GM19025 (cell line): ENCODE results near the gene NRG2.

Source experiments
- ATAC-seq: cut with Tn5 transposase; IDR thresholded peaks from one replicate; pipeline ENCODE4 v1.9.1; 2021; ENCODE audit warnings: mild to moderate bottlenecking, low read depth, moderate library complexity; ENCODE audit not compliant: unreplicated experiment

The NRG2 gene

DNA sequence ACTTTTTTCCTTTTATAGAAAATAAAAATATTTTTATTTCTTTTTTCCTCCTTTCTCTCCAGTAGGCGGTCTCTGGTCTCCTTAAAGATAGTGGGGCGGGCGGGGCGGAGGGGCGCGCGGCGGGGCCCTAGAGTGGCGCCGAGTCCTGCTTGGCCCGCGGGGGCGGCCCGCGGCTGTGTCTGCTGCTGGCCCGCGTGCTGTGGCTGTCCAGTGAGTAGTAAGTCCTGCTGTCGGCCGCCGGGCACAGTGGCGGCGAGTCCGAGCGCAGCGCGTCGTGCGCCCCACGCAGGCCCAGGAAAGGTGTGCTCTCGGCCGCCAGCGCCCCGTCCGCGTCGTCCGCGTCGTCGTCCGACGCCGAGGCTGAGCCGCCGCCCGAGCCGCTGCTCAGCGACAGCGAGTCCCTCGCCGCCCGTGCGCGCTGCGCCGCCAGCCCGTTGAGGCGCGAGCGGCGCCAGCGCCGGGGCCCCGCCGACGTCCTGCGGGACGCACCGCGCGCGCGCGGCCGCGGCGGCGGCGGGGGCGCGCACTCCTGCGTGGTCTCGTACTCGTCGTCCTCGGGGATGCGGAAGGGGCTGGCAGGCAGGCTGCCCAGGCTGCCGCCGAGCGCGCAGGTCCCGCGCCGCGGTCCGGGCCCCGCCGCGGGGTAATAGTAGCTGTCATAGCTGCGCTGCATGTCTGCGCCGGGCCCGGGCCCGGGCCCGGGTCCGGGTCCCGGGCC is 195.2 kb downstream of the NRG2 start:
- peak; percentile 66 for ATAC-seq

DNA sequence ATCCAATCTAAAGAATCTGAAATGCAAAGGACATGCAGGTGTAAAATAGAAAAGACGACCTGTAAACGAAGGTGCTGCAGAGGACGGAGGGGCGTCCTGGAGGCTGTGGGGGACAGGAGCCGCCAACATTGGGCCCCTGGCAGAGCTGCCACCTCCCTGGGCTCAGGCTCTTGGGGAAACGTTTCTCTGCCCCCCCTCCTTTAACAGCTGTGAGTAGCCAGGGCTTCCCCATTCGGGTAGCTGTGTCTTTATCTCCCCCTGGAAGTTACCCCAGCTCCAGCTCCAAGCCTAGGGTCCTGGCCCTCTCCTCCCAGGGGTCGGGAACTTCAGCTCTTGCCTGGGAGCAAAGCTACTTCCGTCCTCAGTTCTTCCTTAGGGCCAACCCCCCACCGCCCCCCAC is 196.0 kb downstream of the NRG2 start:
- no peak for ATAC-seq

DNA sequence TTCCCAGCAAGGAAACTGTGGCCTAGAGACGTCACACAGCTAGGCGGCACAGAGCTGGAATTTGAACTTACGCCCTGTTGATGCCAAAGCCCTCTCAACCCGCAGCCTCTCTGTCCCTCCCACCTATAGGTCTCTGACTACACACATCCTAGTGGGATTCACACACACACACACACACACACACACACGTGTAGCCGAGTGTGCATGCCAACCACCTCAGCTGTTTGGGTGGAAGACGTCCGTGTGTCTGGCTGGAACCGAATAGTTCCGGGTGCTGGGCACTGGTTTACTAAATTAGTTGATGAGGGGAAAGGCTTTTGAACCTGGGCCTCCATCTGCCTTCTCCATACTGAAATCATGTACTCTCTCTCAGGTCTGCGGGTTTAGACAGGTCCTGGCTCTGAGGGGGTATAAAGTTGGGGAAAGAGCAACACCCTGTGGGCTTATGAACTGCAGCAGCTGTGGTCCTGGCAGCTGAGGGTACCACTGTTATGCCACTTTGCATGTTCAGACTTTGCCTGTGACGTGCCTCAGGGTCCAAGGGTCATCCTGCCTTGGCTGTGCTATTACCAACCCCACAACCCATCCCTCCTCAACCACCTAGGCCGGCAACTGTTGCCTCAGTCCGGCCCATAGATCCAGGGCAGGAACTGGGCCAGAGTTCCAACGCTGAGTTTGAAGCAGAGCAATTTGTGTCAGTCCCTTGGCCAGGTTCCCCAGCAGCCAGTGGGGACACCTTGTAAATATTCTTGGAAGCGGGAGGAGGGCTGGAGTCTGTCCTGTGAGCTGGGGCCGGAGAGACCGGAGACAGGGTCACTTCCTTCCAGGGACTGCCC is 197.0 kb downstream of the NRG2 start:
- ATAC-seq, result no peak

DNA sequence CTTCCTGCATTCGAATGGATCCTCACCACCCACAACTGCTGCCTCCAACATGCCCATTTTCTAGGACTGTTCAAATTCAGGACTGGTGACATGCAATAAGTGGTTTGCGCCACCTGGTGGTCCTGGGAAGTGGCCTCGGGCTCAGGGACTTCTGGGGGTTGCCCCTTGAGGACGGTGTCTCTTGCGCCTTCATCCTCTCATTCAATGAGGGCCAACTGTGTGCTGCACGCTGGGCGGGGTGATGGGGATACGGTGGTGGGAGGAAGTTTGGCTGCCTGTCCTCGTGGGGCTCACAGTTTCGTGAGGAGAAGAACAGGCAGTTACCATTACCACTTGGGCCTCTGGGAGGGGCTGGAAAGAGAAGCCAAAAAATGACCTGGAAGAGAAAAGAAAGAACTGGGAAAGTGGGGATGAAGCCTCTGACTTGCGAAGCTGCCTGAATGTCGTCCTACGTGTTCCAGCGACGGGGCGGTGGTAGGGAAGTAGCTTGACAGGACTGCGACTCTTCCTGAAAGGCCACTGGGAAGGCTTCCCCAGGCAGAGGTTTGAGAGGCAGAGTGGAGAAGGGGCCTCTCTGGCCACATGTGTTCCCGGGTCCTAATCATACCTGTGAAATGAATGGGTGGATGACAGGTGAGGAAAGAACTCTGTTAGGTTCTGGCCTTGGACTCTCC is 198.5 kb downstream of the NRG2 start:
- ATAC-seq, result no peak

DNA sequence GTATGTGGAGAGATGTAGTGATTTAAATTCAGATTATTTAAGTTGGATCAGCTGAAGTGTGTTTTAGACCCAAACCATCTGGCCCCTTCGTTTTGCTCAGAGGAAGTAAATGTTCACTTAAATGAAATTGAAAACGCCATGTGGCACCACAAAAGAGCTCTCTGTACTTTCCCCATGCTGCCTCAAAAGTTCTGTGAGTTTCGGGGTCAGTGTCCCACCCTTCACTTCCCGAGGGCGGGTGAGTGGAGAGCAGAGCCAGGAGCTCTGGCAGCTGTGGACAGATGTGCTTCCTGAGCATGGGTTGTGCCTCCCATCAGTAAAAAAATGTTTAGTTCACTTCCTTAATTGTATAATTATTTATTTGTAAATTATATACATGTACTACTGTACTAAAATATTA is 199.1 kb downstream of the NRG2 start:
- no peak for ATAC-seq

DNA sequence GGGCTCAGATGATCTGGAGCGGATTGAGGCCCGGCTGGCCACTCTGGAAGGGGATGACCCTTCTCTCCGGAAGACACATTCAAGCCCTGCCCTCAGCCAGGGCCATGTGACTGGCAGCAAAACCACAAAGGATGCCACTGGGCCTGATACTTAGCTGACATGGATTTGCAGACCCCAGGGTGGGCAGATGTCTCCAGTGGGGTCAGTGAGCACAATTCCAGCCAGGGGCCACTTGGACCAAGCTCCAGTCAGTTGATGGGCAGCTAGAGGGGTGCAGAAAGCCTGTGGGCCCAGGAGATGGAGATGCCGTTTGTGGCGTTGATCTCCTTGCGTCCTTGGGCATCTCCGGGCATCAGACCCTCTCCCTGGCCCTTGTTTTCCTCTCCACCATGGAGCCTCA is 200.8 kb downstream of the NRG2 start:
- ATAC-seq, result no peak

DNA sequence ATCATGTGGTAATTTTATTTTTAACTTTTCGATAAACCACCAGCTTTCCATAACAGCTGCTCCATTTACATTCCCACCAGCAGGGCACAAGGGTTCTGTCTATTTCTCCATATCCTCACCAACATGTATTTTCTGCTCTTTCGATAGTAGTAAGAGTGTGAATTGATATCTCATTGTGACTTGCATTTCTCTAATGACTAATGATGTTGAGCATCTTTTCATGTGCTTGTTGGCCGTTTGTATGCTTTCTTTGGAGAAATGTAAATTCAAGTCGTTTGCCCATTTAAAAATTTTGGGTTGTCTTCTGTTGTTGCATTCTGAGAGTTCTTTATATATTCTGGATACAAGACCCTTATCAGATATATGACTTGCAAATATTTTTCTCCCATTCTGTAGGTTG is 201.6 kb downstream of the NRG2 start:
- no peak for ATAC-seq

DNA sequence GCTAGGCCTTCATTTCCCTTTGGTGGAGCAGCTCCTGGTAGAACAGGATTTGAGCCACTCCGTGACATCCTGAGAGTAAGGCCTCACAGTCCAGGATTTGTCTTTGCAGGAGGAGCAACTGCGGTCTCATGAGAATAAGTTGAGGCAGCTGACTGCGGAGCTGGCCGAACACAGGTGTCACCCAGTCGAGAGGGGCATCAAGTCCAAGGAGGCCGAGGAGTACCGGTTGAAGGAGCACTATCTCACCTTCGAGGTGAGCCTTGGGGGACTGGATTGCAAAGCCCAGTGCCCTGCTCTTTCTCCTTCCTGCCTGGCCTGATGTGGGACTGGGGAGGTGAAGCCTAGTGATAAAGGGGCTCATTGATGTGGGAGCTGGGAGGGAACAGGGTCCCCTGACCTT is 203.2 kb downstream of the NRG2 start:
- ATAC-seq, result no peak

DNA sequence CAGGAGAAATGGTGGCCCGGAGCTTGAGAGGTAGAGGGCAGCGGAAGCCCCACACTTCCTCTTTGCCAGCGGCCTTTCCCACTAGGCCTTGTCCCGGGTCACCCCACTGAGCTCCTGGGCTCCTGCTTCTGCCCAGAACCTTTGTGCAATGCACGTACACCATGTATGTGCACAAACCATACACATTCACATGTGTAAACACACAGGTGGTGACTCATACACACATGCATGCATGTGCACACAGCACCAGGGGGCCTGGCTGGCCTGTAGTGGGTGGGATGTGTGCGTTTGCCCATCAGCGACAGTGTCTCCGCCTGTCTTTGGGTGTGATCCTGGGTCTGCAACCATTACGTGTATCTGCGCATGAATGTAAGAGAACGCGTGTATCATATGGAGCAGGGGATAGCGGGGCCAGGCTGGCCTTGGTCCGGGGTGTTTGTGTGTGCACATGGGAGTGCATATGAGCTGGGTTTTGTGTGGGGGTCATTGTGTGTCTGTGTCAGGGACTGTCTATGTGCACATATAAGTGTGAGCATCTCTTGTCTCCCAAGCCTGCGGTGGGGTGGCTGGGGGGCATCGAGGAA is 203.8 kb downstream of the NRG2 start:
- ATAC-seq, result no peak

DNA sequence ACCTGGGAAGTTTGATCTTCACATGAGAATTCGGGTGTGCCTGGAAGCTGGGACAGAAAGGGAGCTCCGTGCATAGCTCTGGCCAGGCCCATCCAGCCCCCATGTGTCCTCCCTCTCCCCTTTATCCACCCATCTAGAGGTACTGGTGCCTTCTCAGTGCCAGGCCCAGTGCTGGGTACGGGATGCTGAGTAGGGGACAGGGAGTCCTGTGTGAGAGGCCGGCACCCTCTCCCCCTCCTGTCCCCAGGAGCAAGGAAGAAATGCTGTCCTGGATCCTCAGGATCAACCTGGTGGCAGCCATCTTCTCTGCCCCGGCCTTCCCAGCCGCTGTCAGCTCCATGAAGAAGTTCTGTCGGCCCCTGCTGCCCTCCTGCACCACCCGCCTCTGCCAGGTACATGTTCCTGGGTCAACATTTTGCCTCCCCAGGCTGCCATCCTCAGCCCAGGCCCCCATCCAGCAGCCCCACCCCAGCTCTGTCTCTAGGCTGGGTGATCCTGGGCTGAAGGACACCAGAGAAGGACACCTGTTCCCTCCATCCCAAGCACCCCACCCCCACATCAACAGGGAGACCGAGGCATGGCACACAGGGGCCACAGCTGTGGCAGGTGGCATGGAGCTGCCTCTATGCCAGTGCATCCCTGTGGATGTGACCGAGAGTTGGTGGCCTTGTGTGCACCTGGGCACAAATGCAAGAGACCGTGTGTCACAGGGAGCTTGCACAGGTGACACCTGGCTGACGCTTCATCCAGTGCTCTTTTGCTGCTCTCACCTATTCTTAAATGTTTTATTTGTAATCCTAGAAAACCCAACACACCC is 204.5 kb downstream of the NRG2 start:
- ATAC-seq, result no peak

DNA sequence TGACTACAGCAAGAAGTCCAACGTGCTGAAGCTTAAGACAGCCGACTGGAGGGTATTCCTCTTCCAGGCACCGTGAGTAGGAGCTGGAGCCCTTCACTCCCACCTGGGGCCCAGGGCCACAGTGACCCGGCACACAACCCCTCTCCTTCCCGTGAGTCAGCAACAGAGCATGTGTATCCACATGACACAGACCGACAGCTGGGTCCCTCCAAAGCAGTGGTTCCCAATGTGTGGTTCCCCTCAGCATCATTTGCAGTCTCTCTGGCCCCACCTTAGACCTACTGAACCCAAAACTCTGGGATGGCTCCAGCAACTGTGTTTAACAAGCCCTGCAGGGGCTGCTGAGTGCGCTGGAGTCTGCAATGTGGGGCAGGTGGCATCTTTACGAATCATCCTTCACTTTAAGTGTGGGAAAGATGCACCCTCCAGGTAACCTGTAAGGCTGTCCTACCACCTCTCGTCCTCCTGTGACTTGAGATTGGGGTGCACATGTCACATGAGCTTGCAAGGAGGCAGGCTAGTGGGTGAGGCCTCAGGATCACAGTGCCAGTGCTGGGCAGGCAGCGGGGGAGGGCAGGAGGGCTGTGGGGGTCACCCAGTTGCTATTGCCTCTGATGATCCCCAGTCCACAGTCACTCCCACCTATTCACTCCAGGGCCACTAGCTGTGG is 205.3 kb downstream of the NRG2 start:
- no peak for ATAC-seq

DNA sequence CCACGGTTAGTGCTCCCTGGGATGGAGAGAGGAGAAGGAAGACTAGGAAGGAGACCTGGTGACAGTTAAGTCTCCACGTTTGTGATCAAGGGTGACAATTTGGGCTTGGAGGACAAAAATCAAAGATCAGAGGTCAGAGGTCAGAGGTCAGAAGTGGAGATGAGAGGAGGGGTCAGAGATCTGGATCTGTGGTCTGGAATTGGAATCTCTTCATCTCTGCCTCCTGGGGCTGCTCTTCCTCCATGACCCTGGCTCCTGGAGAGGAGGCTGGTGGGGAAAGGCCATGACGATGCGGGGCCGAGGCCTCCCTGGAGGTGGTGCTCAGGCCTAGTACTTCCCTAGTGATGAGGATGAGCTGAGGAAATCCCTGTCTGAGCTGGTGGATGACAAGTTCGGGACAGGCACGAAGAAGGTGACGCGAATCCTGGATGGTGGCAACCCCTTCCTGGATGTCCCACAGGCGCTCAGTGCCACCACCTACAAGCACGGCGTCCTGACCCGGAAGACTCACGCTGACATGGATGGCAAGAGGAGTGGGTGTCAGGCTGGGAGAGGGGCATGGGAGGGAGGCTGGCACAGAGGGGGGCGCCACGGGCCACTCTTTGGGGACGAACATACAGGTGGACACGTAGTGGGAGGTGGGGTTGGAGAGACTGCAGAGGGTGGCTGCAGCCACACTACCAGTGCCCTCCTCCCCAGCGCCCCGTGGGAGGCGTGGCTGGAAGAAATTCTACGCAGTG is 206.5 kb downstream of the NRG2 start:
- ATAC-seq, result no peak

DNA sequence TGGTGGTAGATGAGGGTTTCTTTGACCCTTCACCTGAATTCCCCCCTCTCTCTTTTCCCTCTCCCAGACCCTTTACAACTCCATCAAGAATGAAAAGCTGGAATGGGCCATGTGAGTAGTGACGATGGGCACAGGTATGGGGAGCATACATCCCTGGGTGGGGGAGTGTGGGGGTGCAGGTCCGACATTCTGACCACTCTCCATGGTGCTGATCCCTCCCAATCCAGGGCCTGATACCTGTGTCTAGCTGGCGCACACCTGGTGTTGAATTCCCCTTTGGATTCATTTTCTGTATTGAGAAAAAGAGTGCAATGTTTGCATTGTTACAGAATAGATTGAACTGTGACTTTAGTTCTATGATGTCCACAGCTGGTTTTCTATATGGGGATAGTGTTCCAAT is 207.4 kb downstream of the NRG2 start:
- ATAC-seq, result no peak

DNA sequence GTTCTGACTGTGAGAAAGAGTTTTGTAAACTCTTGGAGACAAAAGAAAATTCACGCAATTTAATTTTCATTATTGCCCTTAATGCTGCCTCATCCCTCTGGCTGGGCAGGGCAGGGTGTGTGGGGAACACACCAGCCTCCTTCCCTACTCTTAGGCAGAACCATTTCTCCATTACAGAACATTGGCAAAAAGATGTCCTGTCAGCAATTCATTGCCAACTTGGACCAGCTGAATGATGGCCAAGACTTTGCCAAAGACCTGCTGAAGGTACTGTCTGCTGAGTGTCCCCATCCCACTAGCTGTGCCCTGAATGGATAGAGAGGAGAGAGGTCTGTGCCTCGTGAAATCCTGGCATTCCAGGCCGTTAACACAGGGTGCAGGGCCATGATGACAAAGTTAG is 209.6 kb downstream of the NRG2 start:
- no peak for ATAC-seq

DNA sequence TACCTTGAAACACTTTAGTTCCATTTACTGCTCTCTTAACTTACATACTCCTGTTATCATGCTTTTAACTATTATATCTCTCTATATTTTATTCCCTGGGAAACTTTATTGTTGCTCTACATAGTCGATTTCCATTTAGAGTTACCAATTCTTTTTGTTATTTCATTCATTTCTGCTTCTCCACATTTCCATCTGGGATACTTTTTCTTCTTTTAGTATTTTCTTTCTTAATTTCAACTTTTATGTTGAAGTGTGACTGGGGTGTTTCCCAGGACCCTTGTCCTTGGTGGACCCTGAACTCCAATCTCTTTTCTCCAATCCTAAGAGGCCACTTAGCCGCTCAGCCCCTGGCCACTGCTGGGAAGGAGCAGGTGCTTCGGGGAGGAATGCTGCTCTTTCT is 211.5 kb downstream of the NRG2 start:
- ATAC-seq, result no peak

DNA sequence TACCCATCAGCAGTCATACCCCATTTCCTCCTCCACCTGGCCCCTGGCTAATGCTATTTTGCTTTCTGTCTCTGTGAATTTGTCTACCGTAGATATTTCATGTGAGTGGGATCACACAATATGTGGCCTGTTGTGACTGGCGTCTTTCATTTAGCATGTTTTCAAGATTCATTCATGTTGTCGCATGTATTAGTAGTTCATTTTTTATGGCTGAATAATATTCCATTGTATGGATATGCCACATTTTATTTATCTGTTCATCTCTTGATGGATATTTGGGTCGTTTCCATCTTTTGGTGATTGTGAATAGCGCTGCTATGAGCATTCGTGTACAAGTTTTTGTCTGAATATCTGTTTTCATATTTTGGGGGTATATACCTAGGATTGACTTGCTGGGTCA is 213.6 kb downstream of the NRG2 start:
- no peak for ATAC-seq

DNA sequence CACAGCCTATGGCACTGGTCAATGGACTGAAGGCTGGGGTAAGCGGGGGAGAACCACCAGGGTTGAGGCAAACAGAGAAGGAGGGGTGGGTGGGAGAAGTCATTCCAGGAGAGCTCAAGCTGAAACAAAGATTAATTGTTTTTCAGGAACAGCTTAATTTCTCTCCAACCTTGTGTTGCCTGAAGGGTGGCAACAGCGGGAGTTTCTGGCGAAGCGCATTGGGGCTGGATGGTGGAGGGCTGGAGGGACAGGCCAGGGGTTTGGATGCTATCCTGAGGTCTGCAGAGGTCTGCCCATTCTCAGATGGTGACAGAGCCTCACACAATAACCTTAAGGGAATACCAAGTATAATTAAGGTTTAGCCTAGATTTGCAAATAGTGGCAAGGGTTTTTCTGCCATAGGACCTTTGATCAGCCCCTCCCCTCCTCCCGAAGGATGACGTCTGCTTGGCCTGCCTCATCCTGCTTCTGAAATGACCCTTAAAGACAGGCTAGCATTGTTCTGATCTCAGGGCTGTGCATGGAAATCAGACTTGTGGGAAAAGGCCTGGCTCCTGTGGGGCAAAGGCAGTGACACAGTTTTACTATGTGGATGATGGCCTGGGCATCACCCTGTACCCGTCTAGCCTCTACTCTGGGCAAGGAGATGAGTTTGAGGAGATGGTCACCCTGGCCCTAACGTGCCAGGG is 214.7 kb downstream of the NRG2 start:
- ATAC-seq, result no peak

DNA sequence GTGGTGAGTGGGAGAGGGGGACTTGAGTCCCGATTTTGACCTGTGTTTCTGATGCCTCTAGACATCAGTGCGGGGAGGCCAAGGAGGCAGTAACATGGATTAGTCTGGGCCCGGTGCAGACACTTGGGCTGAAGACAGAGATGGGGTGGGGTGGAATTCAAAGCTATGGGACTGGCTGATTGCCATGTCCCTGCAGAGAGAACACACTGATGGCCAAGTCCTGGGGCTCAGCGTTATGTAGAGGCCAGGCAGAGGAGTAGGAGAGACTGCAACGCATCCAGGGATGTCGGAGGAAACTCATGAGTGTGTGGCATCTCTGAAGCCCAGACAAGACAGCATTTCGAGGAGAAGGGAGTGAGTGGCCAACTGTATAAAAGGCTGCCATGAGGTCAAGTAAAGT is 217.4 kb downstream of the NRG2 start:
- no peak for ATAC-seq
